Measurements from ENCODE around the gene NPR2. TPM values are rescaled to one million over a fixed set of nuclear protein-coding genes. Genes with fewer than 3 reads are reported as not detected.

Gene NPR2
- total RNA-seq, 4 donors from 2014 or later: 5.1 to 9.3 (median 8.1) TPM

DNA sequence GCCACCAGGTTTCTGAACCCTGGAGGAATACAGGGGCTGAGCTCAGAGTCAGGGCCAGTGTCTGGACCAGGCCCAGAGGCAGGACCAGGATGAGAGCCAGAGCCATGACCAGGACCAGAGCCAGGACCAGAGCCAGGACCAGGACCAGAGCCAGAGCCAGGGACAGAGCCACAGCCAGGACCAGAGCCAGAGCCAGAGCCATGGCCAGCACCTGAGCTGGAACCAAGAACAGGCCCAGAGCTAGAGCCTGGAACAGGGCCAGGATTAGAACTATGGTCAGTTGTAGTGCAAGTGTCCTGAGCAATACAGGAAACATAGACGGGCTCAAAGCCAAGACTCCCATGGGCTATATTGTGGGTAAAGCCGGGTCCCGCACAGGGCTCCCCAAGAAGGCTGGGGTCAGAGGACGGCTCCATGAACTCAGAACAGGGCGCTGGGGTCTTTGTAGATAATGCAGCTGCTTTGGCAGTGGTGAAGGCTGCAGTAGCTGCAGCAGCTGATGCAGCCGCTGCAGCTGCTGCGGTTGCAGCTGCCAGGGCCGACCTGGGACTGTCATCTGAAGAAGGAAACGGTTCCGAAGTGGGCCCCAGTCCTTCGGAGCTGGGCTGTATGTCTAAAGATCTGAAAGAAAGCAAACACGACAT is 20.1 kb downstream of the NPR2 start:
- TF ChIP-seq POLR2A (IDR thresholded peaks at IDR 0.05): no peak
- TF ChIP-seq, protein P1, sequence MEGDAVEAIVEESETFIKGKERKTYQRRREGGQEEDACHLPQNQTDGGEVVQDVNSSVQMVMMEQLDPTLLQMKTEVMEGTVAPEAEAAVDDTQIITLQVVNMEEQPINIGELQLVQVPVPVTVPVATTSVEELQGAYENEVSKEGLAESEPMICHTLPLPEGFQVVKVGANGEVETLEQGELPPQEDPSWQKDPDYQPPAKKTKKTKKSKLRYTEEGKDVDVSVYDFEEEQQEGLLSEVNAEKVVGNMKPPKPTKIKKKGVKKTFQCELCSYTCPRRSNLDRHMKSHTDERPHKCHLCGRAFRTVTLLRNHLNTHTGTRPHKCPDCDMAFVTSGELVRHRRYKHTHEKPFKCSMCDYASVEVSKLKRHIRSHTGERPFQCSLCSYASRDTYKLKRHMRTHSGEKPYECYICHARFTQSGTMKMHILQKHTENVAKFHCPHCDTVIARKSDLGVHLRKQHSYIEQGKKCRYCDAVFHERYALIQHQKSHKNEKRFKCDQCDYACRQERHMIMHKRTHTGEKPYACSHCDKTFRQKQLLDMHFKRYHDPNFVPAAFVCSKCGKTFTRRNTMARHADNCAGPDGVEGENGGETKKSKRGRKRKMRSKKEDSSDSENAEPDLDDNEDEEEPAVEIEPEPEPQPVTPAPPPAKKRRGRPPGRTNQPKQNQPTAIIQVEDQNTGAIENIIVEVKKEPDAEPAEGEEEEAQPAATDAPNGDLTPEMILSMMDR (IDR thresholded peaks at IDR 0.05): no peak
- intact Hi-C loops (cut with DNase I): no loop called here
- 22% methylated on average over 10 of the region's 12 CpGs; no CpG with 5 or more reads in 1 of the 2 donors for WGBS, 2 donors
- peaks cover 22 to 32% of the 10 kb centered on the region in 2 donors for H3K4me1 ChIP-seq
- peak overlapping the region in 2 of 3 donors; percentile 72 to 75 for H3K27ac ChIP-seq
- no peaks in the 10 kb centered on the region for H3K9me3 ChIP-seq
- peaks cover 0 to 9% of the 10 kb centered on the region in 2 donors for H3K36me3 ChIP-seq
- H3K27me3 ChIP-seq: no peaks in the 10 kb centered on the region
- peak overlapping the region; percentile 0 to 29 (median 10) for H3K4me3 ChIP-seq (replicated peaks in 1 of 3)
- DNase-seq: peak; percentile 71 to 74

DNA sequence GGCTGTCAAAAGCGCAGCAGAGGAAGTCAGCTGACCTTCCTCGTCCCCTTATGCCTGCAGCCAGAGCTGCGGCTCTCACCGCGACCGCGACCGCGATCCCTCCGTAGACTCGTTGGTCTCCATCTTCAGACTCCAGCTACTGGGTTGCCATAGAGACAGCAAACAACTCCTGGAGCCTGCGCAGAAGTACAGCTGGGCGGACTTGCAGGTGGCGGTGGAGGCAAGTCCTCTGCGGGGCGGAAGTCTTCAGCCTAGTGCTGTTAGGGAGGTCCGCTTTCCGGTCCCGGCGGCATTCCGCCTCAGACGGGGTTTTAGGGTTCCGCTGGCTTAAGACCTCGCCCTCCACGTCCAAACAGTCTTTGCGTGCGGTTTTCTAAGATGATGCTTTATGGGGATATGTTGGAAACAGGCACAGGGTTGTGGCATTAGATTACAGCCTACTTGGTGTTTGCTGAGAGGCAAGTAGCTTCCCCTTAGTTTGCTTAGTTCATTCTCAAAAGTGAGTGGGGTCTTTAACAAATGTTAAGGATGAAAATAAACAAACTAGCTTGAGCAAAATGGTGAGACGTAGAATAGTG is 20.7 kb downstream of the NPR2 start, which contains the start of gene SPAG8:
Gene SPAG8 (minus strand): TSS at position 238 of the 578 bp plus-strand sequence. CDS start 115 bp downstream, at position 123.
- peak; percentile 96 for DNase-seq
- Histone ChIP-seq H3K27ac (peak within 1 kb of the TSS; percentile 34 to 75 (median 72)), H3K9me3 (no peaks in the 10 kb centered on the region), H3K4me1 (peaks cover 22 to 32% of the 10 kb centered on the region in 2 donors), H3K36me3 (peaks cover 0 to 9% of the 10 kb centered on the region in 2 donors), H3K4me3 (replicated peaks in 1 of 3) (peak within 1 kb of the TSS; percentile 0 to 29 (median 10)), H3K27me3 (no peaks in the 10 kb centered on the region)
- WGBS, 2 donors: 3% methylated on average over 19 to 25 of the region's 28 CpGs
- intact Hi-C loops (cut with DNase I): no loop called here
- TF ChIP-seq, protein P1 (IDR thresholded peaks at IDR 0.05): no peak
- TF ChIP-seq POLR2A (IDR thresholded peaks at IDR 0.05): peak in 1 of 2 donors; percentile 54

DNA sequence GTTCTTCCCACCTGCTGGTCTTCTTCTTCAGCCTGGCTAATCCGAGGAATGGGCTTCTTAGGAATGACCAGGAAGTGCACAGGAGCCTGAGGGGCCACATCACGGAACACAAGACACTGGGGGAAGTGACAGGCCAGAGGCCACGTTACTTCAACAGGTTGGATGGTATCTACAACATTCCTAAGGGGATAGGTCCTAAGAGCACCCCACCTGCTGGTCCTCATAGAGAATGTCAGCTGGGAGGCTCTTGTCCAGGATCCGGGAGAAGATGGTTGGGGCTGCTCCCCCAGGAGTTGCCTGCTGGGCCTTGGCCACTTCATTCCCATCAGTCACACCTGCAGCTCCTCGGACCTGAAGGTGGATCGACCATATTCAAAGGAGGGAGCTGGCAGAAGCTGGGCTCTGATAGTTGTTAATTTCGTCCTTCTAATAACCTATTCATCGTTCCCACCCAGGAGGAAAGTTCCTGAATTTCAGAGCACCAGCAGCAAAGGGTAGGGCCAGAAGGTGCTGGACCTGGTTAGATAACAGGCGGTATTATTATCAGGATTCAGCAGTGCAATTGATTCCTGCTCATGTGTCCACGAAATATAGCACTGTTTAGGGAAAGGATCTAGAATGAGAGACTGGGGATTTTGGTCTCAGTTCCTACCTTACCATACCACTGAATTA is 22.2 kb downstream of the NPR2 start:
- Histone ChIP-seq H3K27me3 (no peaks in the 10 kb centered on the region), H3K4me3 (replicated peaks in 1 of 3) (no peak overlapping the region), H3K27ac (peak overlapping the region; percentile 95 to 99 (median 97)), H3K4me1 (peaks cover 22 to 32% of the 10 kb centered on the region in 2 donors), H3K9me3 (no peaks in the 10 kb centered on the region), H3K36me3 (peaks cover 0 to 4% of the 10 kb centered on the region in 2 donors)
- 78 to 85% methylated on average over 6 to 10 of the region's 10 CpGs for WGBS, 2 donors
- intact Hi-C loops (cut with DNase I): no loop called here
- no peak for DNase-seq
- TF ChIP-seq, protein P1 (IDR thresholded peaks at IDR 0.05): no peak
- TF ChIP-seq POLR2A (IDR thresholded peaks at IDR 0.05): no peak

DNA sequence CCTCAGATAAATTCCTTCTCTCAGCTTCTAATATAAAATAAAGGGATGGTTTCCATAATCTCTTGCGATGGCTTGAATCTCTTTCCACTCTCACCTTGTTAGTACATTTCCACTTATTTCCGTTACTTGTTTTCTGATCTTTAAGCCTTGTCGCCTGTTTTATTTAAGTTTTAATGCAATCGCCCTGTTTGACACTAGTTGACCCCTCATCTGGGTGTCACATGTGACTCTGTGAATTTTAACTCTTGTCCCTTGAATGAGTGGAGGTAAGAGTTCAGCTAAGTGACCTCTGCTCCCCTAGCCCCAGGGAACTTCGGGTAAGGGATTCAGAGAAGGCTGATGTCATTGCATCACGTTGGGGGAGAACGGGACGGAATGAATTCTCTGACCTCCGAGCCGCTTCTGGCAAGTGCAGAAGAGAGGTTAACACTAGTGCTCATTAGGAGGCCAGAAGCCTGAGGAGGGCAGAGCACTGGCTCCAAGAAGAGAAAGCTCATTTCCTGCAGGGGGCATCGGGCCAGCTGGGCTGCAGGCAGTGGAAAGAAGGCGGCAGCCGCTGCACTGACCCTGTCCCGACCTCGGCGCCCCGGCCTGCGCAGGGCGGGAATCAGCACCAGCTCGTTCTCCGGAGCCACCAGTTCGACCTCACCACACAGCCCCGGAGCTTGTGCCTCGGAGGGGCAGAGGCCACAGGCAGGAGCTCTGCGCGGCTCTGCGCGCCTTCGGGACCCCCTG is 22.9 kb downstream of the NPR2 start:
- no peaks in the 10 kb centered on the region for H3K9me3 ChIP-seq
- H3K27ac ChIP-seq: peak overlapping the region; percentile 95 to 99 (median 97)
- H3K36me3 ChIP-seq: peaks cover 0 to 1% of the 10 kb centered on the region in 2 donors
- DNase-seq: peak; percentile 71 to 76
- H3K27me3 ChIP-seq: no peaks in the 10 kb centered on the region
- peak overlapping the region; percentile 73 to 99 (median 93) for H3K4me3 ChIP-seq (replicated peaks in 1 of 3)
- TF ChIP-seq POLR2A (IDR thresholded peaks at IDR 0.05): no peak
- TF ChIP-seq, protein P1 (IDR thresholded peaks at IDR 0.05): peak in 2 of 6 experiments; percentile 11 to 22
- WGBS, 2 donors: 11 to 23% methylated on average over 11 to 23 of the region's 29 CpGs
- H3K4me1 ChIP-seq: peaks cover 22 to 32% of the 10 kb centered on the region in 2 donors
- intact Hi-C loops (cut with DNase I): no loop called here
